GM18526 (cell line): ENCODE measurements around the gene HNRNPL.

Experiments used
- POLR2A ChIP-seq: IDR thresholded peaks from 3 replicates; pipeline ENCODE4 v1.6.1; 2011; ENCODE audit not compliant: insufficient read length; ENCODE audit errors: extremely low read depth

Gene HNRNPL

GRCh38 chr19:38839816-38840582, 9.8 kb downstream of the HNRNPL start:
- no peak for TF ChIP-seq POLR2A

DNA sequence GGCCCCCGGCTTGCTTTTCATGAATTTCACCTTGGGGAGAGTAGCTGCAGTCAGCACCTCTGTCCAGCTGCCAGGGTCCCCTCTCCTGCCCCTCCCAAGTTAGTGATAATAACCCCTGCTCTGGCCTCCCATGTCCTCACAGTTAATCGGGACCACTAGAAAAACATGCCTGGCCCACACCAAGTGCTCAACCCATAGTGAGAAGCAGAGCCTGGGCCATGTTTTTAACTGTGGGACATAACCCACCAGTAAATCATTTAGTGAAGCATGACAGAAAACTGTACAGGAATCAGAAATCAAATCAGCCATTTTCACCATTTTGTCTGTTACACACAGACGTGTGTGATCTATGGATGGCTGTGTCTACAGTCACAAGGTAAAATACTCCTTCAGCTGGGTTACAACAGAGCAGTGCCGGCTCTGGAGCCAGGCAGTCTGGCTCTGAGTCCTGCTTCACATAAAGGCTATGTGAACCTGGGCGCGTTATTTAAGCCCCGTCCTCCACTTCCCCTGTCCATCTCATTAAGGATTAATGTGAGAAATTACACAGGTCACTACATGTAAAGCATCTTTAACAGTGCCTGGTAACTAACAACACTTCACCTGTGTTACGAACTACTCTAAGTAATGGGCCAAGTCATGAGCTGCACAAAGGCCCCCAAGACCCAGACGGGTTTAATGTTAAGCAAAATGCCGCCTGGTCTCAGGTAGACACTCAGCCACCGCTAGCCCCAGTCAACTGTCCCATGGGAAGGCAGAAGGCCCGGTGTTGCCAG, 10.6 kb downstream of the HNRNPL start:
- no peak for TF ChIP-seq POLR2A

DNA sequence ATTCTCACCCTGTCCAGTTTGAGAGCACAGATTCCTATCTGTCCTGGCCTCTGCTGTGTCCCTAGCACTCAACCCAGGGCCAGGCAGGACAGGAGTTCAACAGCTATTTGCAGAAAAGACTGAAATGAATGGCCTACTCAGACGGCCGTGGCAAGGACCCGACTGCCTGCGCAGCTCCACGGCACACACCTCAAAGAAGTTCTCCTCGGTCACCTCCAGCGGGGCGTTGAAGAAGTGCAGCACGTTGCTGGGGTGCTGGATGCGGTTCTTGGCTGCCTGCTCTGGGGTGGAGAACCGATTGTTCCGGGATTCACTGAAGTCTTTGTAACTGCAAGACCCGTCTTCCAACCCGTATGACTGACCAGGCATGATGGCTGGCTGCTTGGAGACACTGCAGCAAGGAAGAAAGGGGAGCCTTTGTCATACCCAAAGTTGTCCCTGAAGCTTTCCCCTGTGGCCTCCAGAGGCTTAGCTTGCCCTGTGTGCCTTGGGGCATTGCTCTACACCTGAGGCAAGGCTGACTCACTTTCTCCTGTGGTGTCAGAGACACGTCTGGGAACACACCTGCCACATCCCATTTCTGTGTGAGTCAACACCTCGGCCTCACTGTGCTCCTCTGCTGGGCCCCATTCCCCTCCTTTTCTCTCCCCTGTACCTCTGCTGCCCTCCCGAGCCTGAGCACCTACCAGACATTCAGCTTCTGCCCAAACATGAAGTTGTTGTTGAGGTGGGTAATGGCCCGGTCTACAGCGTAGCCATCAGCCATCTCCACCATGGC, 11.4 kb downstream of the HNRNPL start:
- TF ChIP-seq POLR2A: no peak

- no peak for TF ChIP-seq POLR2A
These were observed 12.1 kb downstream of the HNRNPL start for GRCh38 chr19:38837656-38838121.

DNA sequence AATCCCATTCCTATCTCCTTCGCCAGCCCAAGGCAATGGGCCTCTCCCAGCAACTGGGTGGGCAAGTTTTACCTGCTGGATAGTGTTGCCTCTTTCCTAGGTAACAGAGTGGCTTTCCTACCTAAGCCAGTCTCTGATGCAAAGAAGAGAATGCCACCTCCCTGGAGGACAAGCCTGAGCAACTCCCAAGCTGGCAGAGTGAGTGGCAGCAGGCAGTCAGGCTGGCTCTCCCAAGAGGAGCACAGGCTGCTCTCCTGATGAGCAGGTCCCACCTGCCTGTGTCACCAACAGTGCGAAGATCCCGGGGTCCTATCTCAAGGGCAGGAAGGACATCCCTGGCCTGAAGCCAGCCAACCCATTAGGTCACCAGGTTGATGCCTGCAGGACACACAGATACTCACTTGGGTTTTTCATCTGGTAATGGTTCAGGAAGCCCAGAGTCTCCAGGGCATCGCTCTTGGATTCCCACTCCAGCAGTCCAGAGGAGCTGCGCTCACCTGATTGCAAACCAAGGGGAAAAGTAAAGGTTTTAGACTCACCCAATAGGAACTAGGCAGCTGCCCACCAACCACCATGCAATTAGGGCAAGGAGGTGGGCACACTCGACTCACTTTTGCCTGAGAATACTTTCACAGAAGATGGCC, 12.7 kb downstream of the HNRNPL start:
- TF ChIP-seq POLR2A: no peak

GRCh38 chr19:38836159-38836982, 13.4 kb downstream of the HNRNPL start:
- no peak for TF ChIP-seq POLR2A

DNA sequence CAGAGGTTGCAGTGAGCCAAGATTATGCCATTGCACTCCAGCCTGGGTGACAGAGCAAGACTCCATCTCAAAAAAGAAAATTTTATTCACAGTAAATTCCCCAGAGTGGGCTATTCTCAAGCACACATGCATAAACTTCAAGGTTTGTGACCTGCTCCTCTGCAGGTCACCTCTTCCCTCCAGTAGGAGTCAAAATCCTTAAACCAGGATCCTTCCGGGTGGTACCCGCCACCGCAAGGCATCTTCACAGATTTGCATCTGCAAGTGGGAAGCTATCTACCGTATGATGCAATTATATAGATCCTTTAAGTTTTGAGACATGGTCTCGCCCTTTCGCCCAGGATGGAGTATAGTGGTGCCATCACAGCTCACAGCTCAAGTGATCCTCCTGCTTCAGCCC, 15.2 kb downstream of the HNRNPL start:
- no peak for TF ChIP-seq POLR2A

DNA sequence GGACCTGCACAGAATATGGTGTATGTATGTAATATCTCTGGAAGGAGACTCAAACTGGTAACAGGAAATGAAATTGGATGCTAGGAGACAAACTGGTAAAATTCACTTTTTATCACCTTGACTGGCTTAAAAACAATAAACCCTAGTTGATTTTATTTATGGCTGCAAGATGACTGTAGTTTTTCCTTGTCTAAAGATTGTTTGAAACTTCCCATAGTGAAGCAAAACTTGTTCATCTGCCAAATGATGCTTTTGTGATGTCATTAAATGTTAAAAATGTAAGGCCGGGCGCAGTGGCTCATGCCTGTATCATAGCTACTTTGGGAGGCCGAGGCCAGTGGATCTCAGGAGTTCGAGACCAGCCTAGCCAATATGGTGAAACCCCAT, 15.7 kb downstream of the HNRNPL start:
- TF ChIP-seq POLR2A: no peak

DNA sequence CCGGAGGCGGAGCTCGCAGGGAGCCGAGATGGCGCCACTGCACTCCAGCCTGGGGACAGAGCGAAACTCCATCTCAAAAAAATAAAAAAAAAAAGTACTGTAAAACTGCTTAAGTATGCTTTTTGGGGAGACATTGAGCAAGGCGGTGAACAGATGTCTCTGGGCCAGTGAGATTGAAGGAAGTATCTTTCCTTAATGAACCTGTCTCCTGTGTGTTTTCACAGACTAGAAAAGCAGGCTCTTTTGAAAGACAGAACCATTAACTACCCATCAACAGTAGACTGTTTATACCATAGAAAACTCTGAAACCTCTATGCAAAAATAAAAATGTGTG, 16.7 kb downstream of the HNRNPL start:
- no peak for TF ChIP-seq POLR2A

DNA sequence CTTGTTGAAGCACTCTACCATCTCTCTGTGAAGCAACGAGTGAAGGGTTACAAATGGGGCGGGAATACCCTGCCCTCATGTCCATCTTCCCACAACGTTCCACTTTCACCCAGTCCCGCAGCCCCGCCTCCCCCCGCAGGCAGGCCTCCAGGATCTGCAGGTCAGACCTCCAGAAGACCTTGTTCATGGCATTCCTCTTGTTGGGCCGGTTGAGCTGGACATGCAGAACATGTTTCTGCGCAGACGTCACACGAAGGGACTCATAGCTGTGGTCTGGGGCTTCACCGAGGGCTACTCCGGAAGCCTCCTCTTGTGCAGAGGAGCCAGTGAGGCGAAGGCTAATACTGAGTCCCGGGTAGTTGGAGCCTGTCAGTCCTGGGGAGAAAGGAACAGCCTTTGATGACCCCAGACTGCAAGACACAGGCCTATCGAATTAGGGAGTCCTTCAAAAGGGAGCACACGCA, 18.6 kb downstream of the HNRNPL start:
- TF ChIP-seq POLR2A: no peak

GRCh38 chr19:38830039-38830733, 19.6 kb downstream of the HNRNPL start:
- no peak for TF ChIP-seq POLR2A

DNA sequence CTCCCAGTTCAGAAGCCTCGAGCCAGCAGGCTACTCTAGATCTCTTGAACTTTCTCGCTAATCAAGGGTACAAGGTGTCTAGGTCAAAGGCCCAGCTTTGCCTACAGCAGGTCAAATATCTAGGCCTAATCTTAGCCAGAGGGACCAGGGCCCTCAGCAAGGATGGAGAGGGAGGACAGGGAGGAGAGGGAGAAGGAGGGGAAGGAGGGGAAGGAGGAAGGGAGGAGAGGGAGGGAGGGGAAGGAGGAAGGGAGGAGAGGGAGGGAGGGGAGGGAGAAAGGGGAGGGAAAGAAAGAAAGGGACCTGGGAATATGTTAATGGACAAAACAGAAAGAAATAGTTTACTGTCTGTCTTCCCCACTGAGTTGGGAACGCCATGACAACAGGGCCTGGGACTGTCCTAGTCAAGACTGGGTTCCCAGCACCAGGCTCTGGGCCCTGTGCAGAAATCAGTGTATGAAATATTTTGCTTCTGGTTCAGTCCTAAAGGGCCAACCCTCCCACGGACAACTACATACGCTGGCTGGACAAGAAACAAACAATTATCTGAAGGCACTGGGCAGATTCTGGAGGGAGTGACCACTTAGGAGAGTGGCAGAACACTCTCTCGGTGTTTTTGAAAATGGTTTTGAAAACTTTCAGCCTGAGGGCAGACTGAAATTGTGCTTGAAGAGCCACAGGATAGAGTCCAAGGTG, 22.8 kb downstream of the HNRNPL start:
- TF ChIP-seq POLR2A: no peak

GRCh38 chr19:38819231-38819920, 30.4 kb downstream of the HNRNPL start:
- TF ChIP-seq POLR2A: no peak
